ENCODE measurements around the gene GNA12.

GNA12 gene

GRCh38 chr7:2844153-2845033 is at the start of gene GNA12:
GNA12 (minus strand) TSS chr7:2844308; CDS start chr7:2844161, 147 bp downstream.
- peak; percentile 97 for DNase-seq (ENCODE audit: low read depth)

- DNase-seq (ENCODE audit: low read depth): no peak
Measured at GRCh38 chr7:2893411-2893861, 49.3 kb upstream of the GNA12 start.

DNA sequence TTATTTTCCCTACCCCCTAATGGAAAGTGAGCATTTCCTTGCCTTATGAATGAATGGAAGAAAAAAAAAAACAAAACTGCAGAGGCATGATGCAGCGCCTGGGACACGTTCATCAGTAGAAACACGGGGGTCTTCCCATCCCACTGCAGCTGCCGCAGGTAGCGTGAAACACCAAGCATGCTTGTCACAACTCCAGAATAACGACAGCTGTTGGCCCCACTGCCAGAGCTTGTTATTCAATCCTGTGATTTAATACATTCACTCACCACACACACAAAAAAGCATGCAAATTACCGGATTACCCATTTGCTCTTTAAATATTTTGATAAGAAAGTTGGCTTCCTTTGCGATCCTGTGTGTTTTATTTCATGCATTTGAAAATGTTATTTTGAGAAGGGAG is 48.4 kb upstream of the GNA12 start:
- no peak for DNase-seq (ENCODE audit: low read depth)

- no peak for DNase-seq (ENCODE audit: low read depth)
Measured at GRCh38 chr7:2887816-2888215, 43.7 kb upstream of the GNA12 start.

GRCh38 chr7:2886900-2887299 is 42.8 kb upstream of the GNA12 start:
- no peak for DNase-seq (ENCODE audit: low read depth)

- DNase-seq (ENCODE audit: low read depth): no peak
Measured at GRCh38 chr7:2886391-2886790, 42.3 kb upstream of the GNA12 start.

- no peak for DNase-seq (ENCODE audit: low read depth)
Measured at GRCh38 chr7:2884161-2884560, 40.1 kb upstream of the GNA12 start.

DNA sequence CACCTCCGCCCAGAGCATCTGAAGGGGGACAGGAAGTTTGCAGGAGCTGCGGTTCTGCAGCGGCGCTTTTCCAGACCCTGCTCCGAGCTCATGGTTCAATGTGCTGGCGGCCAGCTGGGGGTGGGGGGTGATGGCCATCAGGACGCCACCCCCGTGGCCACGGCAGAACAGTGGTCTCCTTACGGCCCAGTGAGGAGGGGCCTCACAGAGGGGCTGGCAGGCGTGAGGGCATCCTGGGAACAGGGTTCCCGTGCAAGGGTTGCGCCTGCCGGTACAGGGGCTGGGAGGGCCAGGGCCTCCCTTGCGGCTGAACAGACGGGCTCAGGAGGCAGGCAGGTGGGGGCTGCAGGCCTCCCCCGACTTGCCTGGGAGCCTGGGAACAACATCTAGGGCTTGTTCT is 39.0 kb upstream of the GNA12 start:
- DNase-seq (ENCODE audit: low read depth): no peak

DNA sequence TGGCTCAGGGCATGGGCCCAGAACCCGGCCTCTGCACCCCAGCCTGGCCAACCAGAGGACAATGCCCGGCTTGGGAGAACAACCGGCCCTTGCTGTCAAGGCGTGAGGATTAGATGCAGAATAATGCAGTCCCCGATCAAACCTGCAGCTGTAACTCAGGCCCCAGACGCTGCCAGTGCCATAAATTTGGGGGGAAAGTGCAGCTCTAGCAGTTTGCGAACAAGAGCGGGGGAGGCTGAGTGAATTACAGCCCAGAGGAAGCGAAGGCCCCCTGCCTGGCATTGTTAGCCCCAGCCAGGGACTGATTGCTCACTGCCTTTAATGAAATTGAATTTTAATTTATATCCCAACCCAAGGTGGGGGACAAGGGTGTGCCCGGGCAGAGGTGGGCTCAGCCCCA is 38.0 kb upstream of the GNA12 start:
- no peak for DNase-seq (ENCODE audit: low read depth)

DNA sequence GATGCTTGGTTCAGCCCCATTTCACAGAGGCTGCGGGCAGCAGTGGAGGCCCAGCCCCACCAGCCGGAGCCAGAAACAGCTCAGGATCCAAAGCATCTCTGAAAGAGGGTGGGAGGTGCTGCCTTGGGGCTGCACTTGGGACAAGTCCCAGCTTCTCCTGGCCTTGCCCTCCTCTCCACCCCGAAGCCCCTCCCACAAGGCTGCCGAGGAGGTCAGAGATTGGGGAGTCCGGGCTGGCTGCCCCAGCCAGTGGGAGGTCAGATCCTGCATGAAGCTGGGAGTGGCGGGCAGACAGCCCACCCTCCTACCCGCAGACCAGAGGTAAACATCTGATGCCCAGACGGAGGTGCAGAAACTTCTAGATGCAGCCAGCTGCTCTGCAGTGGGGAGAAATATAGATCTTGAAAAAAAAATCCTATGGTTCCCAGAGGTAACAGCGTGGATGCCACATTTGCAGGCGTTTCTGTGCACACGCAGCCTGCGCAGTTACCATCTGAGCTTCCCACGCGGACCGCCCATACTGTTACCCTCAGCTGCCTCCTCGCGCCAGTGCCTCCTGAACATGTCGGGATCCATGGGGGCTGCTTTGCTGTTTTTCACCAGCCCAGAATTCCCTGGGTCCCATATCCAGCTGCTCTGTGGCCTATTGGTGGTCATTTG is 36.9 kb upstream of the GNA12 start:
- DNase-seq (ENCODE audit: low read depth): no peak

DNA sequence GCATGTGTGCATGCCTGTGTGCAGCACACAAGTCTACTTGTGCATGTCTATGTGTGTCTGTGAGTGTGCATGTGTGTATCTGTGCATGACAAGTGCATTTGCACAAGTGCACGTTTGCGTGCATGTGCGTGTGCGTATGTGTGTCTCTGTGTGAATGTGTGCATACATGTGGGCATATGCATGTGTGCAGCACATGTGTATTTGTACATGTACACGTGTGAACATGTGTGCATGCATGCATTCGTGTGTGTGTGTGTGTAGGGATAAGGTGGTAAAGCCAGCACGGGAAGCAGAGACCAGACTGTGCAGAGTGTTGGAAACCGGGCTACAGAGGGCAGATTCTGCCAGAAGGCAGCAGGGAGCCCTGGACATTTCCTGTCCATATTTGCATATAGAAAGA is 35.9 kb upstream of the GNA12 start:
- no peak for DNase-seq (ENCODE audit: low read depth)

DNA sequence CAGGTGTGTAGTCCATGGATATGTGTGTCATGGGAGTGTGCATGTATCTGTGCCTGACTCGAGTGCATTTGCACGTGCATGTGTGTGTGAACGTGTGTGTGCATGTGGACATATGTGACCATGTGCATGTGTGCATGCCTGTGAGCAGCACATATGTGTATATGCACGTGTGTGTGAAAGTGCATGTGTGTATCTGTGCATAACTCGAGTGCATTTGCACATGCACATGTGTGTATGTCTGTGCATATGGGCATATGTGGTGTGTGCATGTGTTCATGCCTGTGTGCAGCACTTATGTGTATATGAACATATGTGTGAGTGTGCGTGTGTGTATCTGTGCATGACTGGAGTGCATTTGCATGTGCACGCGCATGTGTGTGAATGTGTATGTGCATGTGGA is 35.2 kb upstream of the GNA12 start:
- no peak for DNase-seq (ENCODE audit: low read depth)

DNA sequence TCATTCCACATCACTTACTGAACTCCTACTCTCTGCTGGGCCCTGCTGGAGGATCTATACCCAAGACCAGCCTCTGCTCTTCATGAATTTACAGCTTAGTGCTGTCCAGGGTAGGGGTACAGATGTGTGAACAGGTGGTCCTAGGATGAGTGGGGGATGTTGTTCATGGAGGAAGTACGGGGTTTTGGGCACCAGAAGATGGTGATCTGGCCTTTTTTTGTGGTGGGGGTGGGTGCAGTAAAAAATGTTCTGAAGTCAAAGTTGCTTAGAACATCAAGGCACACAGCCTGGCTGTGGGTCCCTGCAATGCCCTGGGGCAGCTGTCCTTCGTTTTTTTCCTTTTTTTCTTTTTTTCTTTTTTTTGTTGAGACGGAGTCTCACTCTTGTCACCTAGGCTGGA is 34.2 kb upstream of the GNA12 start:
- no peak for DNase-seq (ENCODE audit: low read depth)

GRCh38 chr7:2876031-2876731 is 32.1 kb upstream of the GNA12 start:
- DNase-seq (ENCODE audit: low read depth): no peak

DNA sequence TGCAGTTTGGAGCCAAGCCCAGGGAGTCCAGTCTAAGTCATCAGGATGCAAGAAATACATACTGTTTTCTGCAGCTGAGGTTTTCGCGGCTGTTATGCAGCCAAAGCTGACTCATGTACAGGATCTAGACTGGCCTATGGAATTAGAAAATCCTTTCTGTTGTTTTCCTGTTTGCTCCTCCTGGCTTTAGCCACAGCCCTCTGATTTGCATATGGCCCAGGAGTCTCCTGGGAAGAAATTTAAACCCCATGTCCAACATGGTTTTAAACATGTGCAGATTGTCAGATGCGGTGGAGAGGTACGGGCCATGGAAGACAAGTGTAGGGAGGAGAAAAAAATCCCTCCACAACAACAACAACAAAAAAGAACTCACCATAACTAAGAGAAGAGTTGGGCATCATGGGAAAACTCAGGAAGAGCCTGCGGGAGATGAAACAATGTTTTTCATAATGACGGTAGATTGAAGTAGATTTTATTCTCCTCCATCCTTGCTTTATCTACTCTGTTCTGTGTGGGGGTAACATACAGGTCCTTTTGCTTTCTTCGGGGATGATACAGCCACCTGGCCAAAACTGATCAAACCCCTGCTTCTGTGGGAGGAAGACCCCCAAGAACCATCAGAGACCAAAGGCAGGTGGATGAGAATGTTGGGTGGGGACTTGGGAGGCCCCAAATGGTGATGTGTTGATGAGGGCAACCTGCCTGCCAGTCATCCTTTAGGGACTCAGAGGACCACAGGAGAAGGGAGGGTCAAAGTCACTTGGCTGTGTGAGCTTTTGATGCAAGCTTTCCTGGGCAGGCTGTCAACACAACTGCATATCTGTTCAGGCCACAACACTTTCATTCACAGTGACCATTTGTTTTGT is 29.8 kb upstream of the GNA12 start:
- no peak for DNase-seq (ENCODE audit: low read depth)

GRCh38 chr7:2873146-2873545 is 29.0 kb upstream of the GNA12 start:
- no peak for DNase-seq (ENCODE audit: low read depth)

DNA sequence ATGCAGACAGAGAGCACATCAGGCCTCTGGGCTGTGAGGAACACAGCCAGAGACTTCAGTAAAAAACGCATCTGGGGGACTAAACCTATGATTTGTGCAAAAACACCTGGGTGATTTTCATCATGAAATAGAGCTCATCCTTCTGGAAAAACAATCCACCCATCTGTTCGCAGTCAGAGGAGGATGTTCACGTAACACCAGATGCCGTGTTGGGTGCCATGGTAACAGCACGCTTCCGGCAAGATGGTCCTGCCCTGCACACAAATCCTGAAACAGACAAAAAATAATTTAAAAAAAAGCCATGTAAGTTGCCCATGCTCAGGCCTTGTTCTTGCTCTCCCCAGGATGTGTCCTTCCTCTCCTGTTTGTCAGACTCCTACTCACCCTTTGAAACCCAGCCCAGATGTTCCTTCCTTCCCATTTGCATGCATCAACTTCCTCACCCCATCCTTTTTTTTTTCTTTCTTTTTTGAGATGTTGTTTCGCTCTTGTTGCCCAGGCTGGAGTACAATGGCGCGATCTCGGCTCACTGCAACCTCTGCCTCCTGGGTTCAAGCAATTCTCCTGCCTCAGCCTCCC is 28.3 kb upstream of the GNA12 start:
- no peak for DNase-seq (ENCODE audit: low read depth)

DNA sequence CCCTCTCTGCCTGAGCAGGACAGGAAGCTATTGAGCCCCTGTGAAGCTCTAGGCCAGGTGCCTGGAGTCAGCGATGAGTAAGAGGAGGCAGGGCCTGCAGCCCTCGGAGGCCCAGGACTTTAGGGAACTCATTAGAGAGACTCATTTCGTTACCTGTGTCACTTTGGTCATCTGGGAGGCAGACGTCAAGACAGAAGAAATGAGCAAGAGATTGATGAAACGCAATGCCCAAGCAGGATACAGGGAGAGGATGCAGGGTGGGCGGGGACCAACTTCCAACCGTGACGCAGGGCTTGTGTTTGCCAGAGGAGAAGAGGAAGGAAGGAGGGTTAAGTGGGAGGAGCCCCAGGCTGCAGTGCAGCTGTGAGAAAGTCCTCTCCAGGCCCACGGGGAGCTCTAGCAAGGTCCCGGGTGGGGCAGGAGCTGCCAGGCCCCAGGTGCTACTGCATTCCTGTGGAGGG is 26.4 kb upstream of the GNA12 start:
- no peak for DNase-seq (ENCODE audit: low read depth)

GRCh38 chr7:2869981-2870380 is 25.9 kb upstream of the GNA12 start:
- DNase-seq (ENCODE audit: low read depth): no peak

DNA sequence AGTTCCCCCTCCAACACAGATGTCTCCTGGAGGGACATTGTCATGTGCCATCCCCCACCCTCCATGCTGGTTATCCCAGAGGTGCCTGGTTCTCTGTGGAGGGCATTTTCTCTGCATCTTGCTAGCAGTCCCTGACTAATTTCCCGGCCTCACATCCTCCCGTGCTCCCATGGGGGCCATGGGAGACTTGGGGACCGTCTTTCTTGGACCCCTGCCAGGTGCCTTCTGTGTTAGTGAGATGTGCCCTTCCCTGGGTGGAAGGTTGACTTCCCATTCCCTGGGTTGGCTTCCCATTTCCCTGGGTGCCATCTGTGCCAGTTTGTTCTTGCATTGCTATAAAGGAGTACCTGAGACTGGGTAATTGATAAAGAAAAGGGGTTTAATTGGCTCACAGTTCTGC is 22.5 kb upstream of the GNA12 start:
- DNase-seq (ENCODE audit: low read depth): no peak

GRCh38 chr7:2864999-2865670 is 21.0 kb upstream of the GNA12 start:
- DNase-seq (ENCODE audit: low read depth): peak; percentile 57
